ENCODE measurements around the gene SIRT3. TPM values are rescaled to one million over a fixed set of nuclear protein-coding genes. Genes with fewer than 3 reads are reported as not detected.
"Not testable (repeated sequence)": the region's sequence is repeated elsewhere in the genome, so short reads cannot be mapped to it uniquely, and the experiment has no call there.

The SIRT3 gene
- total RNA-seq, 2 experiments from 2014 or later: 19.6 to 23.3 TPM

- H3K4me3 Mint-ChIP-seq: peak overlapping the region; percentile 92
- not testable (repeated sequence) for ATAC-seq; DNase-seq; H3K27me3 Mint-ChIP-seq; H3K9me3 Mint-ChIP-seq (ENCODE audit: low read depth)
- CTCF ChIA-PET: interaction anchor here (1.0 to 9.8 kb wide), 5 partner anchors 10 to 67 kb away, joined by 3 to 69 read pairs (median 4); partner anchors contain the start of genes BET1L and RIC8A
- H3K4me1 Mint-ChIP-seq: peaks cover 56% of the 10 kb centered on the region
- H3K36me3 Mint-ChIP-seq (ENCODE audit: low read depth): peaks cover 40% of the 10 kb centered on the region
- POLR2A ChIA-PET: interaction anchor here (1.1 to 3.9 kb wide), 2 partner anchors 29 to 31 kb away, joined by 3 to 25 read pairs; partner anchors contain the start of genes BET1L and RIC8A
- peak overlapping the region; percentile 99 for H3K27ac Mint-ChIP-seq
- intact Hi-C loops (cut with DNase I, micrococcal nuclease): loop anchor here in 1 of 2 experiments (5.0 kb wide), 2 partner anchors 49 to 119 kb away; partner anchors contain the start of gene PGGHG
These were observed 2.2 kb upstream of the SIRT3 start for GRCh38 chr11:238346-238745.

DNA sequence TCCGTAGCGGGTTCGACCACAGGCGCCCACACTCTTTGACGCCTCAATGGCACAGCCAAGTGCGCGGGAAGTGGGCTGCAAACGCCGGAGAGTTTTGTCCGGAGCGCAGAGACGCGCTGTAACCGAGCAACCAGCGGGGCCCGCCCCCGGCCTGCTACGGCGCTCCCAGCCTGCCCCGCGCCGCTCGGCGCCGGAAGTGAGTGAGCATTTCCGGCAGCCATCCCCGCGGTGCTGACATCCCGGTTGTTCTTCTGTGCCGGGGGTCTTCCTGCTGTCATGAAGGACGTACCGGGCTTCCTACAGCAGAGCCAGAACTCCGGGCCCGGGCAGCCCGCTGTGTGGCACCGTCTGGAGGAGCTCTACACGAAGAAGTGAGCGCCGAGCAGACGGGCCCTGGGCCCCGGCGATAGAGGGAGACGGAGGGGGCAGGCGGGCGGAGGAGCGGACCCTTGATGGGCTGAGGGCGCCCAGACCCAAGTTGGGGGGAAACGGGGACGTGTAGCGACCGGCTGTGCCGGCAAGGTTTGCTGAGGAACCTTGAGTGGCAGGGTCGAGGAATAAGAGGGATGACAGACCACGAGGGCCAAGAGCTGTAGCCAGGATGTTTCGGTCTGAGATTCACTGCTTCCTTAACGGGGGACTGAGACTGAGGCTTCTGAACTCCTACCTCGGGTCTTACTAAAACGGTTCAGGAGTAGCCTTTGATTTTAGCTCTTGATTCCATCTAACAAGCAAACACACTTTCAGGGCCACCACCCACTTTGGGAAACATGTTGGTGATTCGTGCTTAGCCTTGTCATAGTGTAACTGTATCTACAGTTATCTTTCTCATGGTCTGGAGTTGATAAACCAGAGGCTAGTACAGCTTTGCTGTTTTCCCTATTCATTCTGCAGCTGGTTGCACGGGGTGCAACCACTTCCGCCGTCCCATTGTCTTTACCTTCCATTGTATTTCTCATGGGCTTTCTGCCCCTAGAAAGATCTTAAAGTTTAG lies 929 bp upstream of the SIRT3 start, which contains the start of gene PSMD13:
Gene PSMD13 (plus strand): TSS at position 203 of the 994 bp plus-strand sequence. CDS start 74 bp downstream, at position 277.
- DNase-seq (peak; percentile 96), ATAC-seq (peak; percentile 86)
- peak within 1 kb of the TSS; percentile 92 for H3K4me3 Mint-ChIP-seq
- no peaks in the 10 kb centered on the region for H3K27me3 Mint-ChIP-seq
- intact Hi-C loops (cut with DNase I, micrococcal nuclease): loop anchor here (1.0 to 5.0 kb wide), 15 partner anchors 30 to 559 kb away; partner anchors contain the start of genes BET1L (in 2 of the 2), RIC8A (in 2 of the 2), HRAS (in 1 of the 2) and PGGHG (in 1 of the 2)
- peaks cover 30% of the 10 kb centered on the region for H3K36me3 Mint-ChIP-seq (ENCODE audit: low read depth)
- ChIA-PET CTCF (interaction anchor here (0.6 to 9.8 kb wide), 10 partner anchors 9 to 170 kb away, joined by 3 to 69 read pairs (median 4); partner anchors contain the start of genes BET1L and RIC8A), POLR2A (interaction anchor here (0.7 to 3.9 kb wide), 3 partner anchors 30 to 81 kb away, joined by 3 to 25 read pairs (median 3); partner anchors contain the start of genes BET1L and RIC8A)
- peaks cover 48% of the 10 kb centered on the region for H3K4me1 Mint-ChIP-seq
- no peaks in the 10 kb centered on the region for H3K9me3 Mint-ChIP-seq (ENCODE audit: low read depth)
- peak within 1 kb of the TSS; percentile 99 for H3K27ac Mint-ChIP-seq

GRCh38 chr11:235609-235996 lies 539 bp downstream of the SIRT3 start:
- H3K9me3 Mint-ChIP-seq (ENCODE audit: low read depth): no peaks in the 10 kb centered on the region
- intact Hi-C loops (cut with DNase I, micrococcal nuclease): loop anchor here in 1 of 2 experiments (5.0 kb wide), 2 partner anchors 52 to 122 kb away; partner anchors contain the start of gene PGGHG
- CTCF ChIA-PET: interaction anchor here (0.6 to 9.8 kb wide), 4 partner anchors 15 to 213 kb away, joined by 3 to 69 read pairs (median 4); partner anchors contain the start of genes BET1L and RIC8A
- peaks cover 19% of the 10 kb centered on the region for H3K36me3 Mint-ChIP-seq (ENCODE audit: low read depth)
- peaks cover 38% of the 10 kb centered on the region for H3K4me1 Mint-ChIP-seq
- DNase-seq (peak; percentile 85), ATAC-seq (peak; percentile 37)
- peak overlapping the region; percentile 90 for H3K27ac Mint-ChIP-seq
- POLR2A ChIA-PET: interaction anchor here (1.1 to 3.9 kb wide), 2 partner anchors 27 to 28 kb away, joined by 4 to 25 read pairs; partner anchors contain the start of genes BET1L and RIC8A
- no peaks in the 10 kb centered on the region for H3K27me3 Mint-ChIP-seq
- H3K4me3 Mint-ChIP-seq: peak overlapping the region; percentile 92

GRCh38 chr11:235180-235579 lies 962 bp downstream of the SIRT3 start:
- Mint-ChIP-seq H3K27ac (peak overlapping the region; percentile 90), H3K36me3 (ENCODE audit: low read depth) (peaks cover 16% of the 10 kb centered on the region), H3K27me3 (no peaks in the 10 kb centered on the region), H3K4me3 (peak overlapping the region; percentile 92), H3K9me3 (ENCODE audit: low read depth) (no peaks in the 10 kb centered on the region), H3K4me1 (peaks cover 34% of the 10 kb centered on the region)
- POLR2A ChIA-PET: interaction anchor here (1.1 to 3.9 kb wide), 2 partner anchors 26 to 28 kb away, joined by 4 to 25 read pairs; partner anchors contain the start of genes BET1L and RIC8A
- CTCF ChIA-PET: interaction anchor here (0.6 to 9.8 kb wide), 7 partner anchors 16 to 287 kb away, joined by 3 to 69 read pairs (median 4); partner anchors contain the start of genes BET1L and RIC8A
- DNase-seq (no peak), ATAC-seq (no peak)
- intact Hi-C loops (cut with DNase I, micrococcal nuclease): loop anchor here in 1 of 2 experiments (5.0 kb wide), 2 partner anchors 52 to 122 kb away; partner anchors contain the start of gene PGGHG

DNA sequence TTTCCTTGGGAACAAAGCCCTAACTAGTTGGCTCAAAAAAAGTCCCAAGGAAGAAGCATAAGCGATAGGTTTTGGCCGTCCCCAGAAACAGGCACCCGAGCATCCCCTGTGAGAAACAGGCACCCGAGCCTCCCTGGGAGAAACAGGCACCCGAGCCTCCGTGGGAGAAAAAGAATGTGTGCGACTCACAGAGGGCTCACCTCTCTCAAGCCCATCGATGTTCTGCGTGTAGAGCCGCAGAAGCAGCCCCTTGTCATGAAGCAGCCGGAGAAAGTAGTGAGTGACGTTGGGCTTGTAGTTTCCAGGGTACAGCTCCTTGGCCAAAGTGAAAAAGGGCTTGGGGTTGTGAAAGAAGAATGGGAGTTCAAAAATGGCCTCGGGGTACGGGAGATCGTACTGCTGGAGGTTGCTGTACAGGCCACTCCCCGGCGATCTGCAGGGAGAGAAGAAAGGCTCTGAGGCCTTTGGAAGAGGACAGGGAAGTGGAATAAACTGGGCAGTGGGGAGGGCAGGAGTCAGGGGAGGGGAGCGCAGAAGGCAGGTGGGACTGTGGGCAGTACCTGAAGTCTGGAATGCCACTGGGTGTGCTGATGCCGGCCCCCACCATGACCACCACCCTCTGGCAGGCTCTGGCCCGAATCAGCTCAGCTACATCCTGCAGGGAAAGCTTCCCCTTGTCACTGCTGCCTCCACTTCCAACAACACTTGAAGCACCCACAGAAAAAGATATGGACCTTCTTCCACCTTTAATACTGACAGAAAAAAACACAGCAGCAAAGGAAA lies 3.2 kb downstream of the SIRT3 start:
- peak overlapping the region; percentile 14 for H3K27ac Mint-ChIP-seq
- H3K36me3 Mint-ChIP-seq (ENCODE audit: low read depth): peaks cover 6% of the 10 kb centered on the region
- ATAC-seq: no peak
- intact Hi-C loops (cut with DNase I, micrococcal nuclease): no loop called here
- no peak for DNase-seq
- H3K27me3 Mint-ChIP-seq: no peaks in the 10 kb centered on the region
- POLR2A ChIA-PET: no interaction called here
- peaks cover 16% of the 10 kb centered on the region for H3K4me1 Mint-ChIP-seq
- no peaks in the 10 kb centered on the region for H3K9me3 Mint-ChIP-seq (ENCODE audit: low read depth)
- CTCF ChIA-PET: no interaction called here
- no peak overlapping the region for H3K4me3 Mint-ChIP-seq

DNA sequence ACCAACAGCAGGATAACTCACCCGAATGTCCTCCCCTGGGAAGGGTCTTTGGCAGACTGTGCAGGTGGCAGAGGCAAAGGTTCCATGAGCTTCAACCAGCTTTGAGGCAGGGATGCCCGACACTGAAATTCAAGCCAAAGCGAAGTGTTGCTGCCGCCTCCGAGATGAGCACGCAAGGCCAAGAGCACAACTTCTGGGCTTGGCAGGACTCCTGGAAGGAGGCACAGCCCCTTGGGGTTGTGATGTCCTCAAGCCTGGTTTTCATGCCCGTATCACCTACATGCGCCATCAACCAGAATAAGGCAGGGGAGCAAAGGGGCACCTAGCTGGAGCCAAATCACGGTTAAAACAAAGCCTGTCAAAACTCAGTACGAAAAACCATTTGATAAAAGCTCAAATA lies 5.7 kb downstream of the SIRT3 start:
- Mint-ChIP-seq H3K4me3 (no peak overlapping the region), H3K36me3 (ENCODE audit: low read depth) (peaks cover 6% of the 10 kb centered on the region), H3K27me3 (no peaks in the 10 kb centered on the region), H3K4me1 (peaks cover 17% of the 10 kb centered on the region), H3K27ac (no peak overlapping the region), H3K9me3 (ENCODE audit: low read depth) (no peaks in the 10 kb centered on the region)
- DNase-seq (no peak), ATAC-seq (no peak)
- intact Hi-C loops (cut with DNase I, micrococcal nuclease): no loop called here
- ChIA-PET CTCF (interaction anchor here (0.6 to 3.0 kb wide), 4 partner anchors 9 to 35 kb away, joined by 3 to 12 read pairs (median 4); no protein-coding TSS in a partner anchor), POLR2A (interaction anchor here (0.7 kb wide), 1 partner anchor 297 kb away, joined by 3 read pairs; no protein-coding TSS in a partner anchor)

DNA sequence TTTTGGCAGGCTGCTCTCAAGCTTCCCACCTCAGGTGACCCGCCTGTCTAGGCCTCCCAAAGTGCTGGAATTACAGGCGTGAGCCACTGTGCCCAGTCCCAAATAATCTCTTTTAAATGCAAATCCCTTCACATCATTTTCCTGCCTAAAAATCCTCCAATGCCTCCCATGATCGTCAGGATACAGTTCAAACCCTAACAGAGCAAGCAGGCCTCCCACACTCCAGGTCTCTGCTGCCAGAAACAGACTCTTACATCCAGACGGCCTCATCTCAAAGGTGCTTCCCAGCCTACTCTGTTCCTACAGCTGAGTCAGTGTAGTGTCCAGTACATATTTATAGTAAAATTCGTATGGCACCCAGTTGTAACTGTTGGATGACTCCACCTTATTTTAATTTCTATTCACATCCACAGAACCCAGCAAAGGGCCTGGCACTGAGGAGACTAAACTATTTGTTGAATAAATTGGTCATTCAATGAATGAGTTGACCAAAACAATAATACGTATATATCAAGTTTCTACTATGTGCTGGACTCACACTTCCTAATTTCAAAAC lies 8.2 kb downstream of the SIRT3 start:
- Mint-ChIP-seq H3K27me3 (no peaks in the 10 kb centered on the region), H3K4me1 (peaks cover 10% of the 10 kb centered on the region), H3K27ac (no peak overlapping the region), H3K9me3 (ENCODE audit: low read depth) (no peaks in the 10 kb centered on the region), H3K36me3 (ENCODE audit: low read depth) (peaks cover 6% of the 10 kb centered on the region), H3K4me3 (no peak overlapping the region)
- ChIA-PET POLR2A (no interaction called here), CTCF (interaction anchor here (0.8 to 3.0 kb wide), 3 partner anchors 10 to 23 kb away, joined by 3 to 12 read pairs (median 3); no protein-coding TSS in a partner anchor)
- ATAC-seq: no peak
- intact Hi-C loops (cut with DNase I, micrococcal nuclease): no loop called here
- DNase-seq: no peak

DNA sequence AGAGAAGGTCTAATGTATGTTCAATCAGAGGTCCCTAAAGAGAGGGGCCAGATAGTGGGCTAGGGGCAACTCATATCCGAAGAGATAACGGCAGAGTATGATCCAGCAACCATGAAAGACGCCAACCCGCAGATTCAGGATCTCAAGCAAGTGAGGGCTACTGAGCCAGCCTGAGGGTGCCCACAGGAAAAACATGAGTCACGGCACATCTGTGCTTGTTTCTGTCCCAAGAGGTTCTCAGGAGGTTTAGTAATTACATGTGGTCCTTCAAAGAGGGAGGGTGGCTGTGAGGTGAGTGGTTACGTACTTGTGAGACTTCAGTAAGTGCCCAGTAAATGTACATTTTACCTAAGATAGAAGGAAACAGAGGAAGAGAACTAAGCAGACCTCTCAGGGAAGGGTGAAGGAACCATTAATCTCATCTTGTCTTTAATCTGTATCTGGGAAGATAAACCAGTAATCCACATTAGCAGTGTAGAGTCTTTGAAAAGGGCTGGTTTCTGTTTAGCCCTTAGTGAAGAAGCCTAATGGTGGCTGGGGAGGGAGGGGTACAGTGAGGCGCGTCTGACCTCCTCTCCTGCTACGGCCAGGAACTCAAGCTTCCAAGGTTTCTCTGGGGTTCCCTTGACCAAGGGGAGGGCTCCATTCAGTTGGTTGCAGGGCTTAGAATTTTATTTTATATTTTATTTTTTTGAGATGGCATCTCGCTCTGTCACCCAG lies 10.2 kb downstream of the SIRT3 start:
- peaks cover 10% of the 10 kb centered on the region for H3K4me1 Mint-ChIP-seq
- no peak overlapping the region for H3K4me3 Mint-ChIP-seq
- no peaks in the 10 kb centered on the region for H3K9me3 Mint-ChIP-seq (ENCODE audit: low read depth)
- H3K27ac Mint-ChIP-seq: no peak overlapping the region
- ChIA-PET CTCF (no interaction called here), POLR2A (interaction anchor here (0.5 kb wide), 1 partner anchor 21 kb away, joined by 3 read pairs; no protein-coding TSS in a partner anchor)
- DNase-seq (no peak), ATAC-seq (peak; percentile 83)
- peaks cover 9% of the 10 kb centered on the region for H3K36me3 Mint-ChIP-seq (ENCODE audit: low read depth)
- intact Hi-C loops (cut with DNase I, micrococcal nuclease): no loop called here
- H3K27me3 Mint-ChIP-seq: no peaks in the 10 kb centered on the region

- Mint-ChIP-seq H3K9me3 (ENCODE audit: low read depth) (no peaks in the 10 kb centered on the region), H3K4me1 (peaks cover 10% of the 10 kb centered on the region), H3K4me3 (no peak overlapping the region), H3K36me3 (ENCODE audit: low read depth) (peaks cover 9% of the 10 kb centered on the region), H3K27me3 (no peaks in the 10 kb centered on the region), H3K27ac (no peak overlapping the region)
- POLR2A ChIA-PET: no interaction called here
- intact Hi-C loops (cut with DNase I, micrococcal nuclease): no loop called here
- no peak for ATAC-seq
- CTCF ChIA-PET: interaction anchor here (0.7 kb wide), 1 partner anchor 224 kb away, joined by 3 read pairs; no protein-coding TSS in a partner anchor
- no peak for DNase-seq
These were observed 11.7 kb downstream of the SIRT3 start for GRCh38 chr11:224424-224823.

DNA sequence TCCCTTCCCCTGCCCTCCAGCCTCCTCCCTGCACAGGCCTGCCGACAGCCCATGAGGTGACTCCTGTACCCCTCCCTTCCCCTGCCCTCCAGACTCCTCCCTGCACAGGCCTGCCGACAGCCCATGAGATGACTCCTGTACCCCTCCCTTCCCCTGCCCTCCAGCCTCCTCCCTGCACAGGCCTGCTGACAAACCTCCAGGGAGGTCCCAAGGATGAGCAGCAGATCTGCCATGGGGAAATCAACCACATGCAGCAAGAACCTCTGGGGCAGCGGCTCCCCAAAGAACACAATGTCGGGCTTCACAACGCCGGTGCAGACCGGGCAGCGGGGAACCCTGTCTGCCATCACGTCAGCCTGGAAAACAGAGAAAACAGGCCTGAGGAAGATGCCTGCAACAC lies 12.3 kb downstream of the SIRT3 start:
- no peak overlapping the region for H3K4me3 Mint-ChIP-seq
- peaks cover 9% of the 10 kb centered on the region for H3K36me3 Mint-ChIP-seq (ENCODE audit: low read depth)
- no peaks in the 10 kb centered on the region for H3K9me3 Mint-ChIP-seq (ENCODE audit: low read depth)
- intact Hi-C loops (cut with DNase I, micrococcal nuclease): no loop called here
- ChIA-PET CTCF (no interaction called here), POLR2A (no interaction called here)
- no peak for ATAC-seq
- H3K4me1 Mint-ChIP-seq: peaks cover 10% of the 10 kb centered on the region
- H3K27me3 Mint-ChIP-seq: no peaks in the 10 kb centered on the region
- DNase-seq: no peak
- H3K27ac Mint-ChIP-seq: no peak overlapping the region
